ENCODE data around the gene MIS18A. TPM values are rescaled to one million over a fixed set of nuclear protein-coding genes. Genes with fewer than 3 reads are reported as not detected.

MIS18A gene
- total and polyA plus RNA-seq, 2 experiments from 2014 or later, result 15.1 to 17.8 TPM

GRCh38 chr21:32253215-32253641 lies 25.6 kb downstream of the MIS18A start:
- Histone ChIP-seq H3K4me3 (no peak overlapping the region), H3K36me3 (no peaks in the 10 kb centered on the region), H3K27me3 (no peaks in the 10 kb centered on the region), H3K9me3 (ENCODE audit: low read depth) (no peaks in the 10 kb centered on the region), H3K4me1 (ENCODE audit: low read depth) (peaks cover 5% of the 10 kb centered on the region), H3K27ac (no peak overlapping the region)
- no peak for TF ChIP-seq CTCF (IDR thresholded peaks at IDR 0.05; ENCODE audit: low read depth, low read length)
- peak; percentile 34 to 91 for DNase-seq (ENCODE audit: low read depth in 1 of 2, low spot score in 1 of 2)

- TF ChIP-seq CTCF (IDR thresholded peaks at IDR 0.05; ENCODE audit: low read depth, low read length), result no peak
- no peaks in the 10 kb centered on the region for H3K36me3 ChIP-seq
- no peak overlapping the region for H3K27ac ChIP-seq
- no peaks in the 10 kb centered on the region for H3K4me1 ChIP-seq (ENCODE audit: low read depth)
- no peaks in the 10 kb centered on the region for H3K9me3 ChIP-seq (ENCODE audit: low read depth)
- no peaks in the 10 kb centered on the region for H3K27me3 ChIP-seq
- H3K4me3 ChIP-seq, result no peak overlapping the region
- DNase-seq (ENCODE audit: low read depth in 1 of 2, low spot score in 1 of 2), result no peak
Measured at GRCh38 chr21:32252136-32252535, 26.7 kb downstream of the MIS18A start.

- Histone ChIP-seq H3K9me3 (ENCODE audit: low read depth) (no peaks in the 10 kb centered on the region), H3K4me3 (no peak overlapping the region), H3K36me3 (no peaks in the 10 kb centered on the region), H3K4me1 (ENCODE audit: low read depth) (peaks cover 6% of the 10 kb centered on the region), H3K27me3 (no peaks in the 10 kb centered on the region), H3K27ac (no peak overlapping the region)
- TF ChIP-seq CTCF (IDR thresholded peaks at IDR 0.05; ENCODE audit: low read depth, low read length), result no peak
- no peak for DNase-seq (ENCODE audit: low read depth in 1 of 2, low spot score in 1 of 2)
Measured at GRCh38 chr21:32249511-32250280, 29.2 kb downstream of the MIS18A start.

DNA sequence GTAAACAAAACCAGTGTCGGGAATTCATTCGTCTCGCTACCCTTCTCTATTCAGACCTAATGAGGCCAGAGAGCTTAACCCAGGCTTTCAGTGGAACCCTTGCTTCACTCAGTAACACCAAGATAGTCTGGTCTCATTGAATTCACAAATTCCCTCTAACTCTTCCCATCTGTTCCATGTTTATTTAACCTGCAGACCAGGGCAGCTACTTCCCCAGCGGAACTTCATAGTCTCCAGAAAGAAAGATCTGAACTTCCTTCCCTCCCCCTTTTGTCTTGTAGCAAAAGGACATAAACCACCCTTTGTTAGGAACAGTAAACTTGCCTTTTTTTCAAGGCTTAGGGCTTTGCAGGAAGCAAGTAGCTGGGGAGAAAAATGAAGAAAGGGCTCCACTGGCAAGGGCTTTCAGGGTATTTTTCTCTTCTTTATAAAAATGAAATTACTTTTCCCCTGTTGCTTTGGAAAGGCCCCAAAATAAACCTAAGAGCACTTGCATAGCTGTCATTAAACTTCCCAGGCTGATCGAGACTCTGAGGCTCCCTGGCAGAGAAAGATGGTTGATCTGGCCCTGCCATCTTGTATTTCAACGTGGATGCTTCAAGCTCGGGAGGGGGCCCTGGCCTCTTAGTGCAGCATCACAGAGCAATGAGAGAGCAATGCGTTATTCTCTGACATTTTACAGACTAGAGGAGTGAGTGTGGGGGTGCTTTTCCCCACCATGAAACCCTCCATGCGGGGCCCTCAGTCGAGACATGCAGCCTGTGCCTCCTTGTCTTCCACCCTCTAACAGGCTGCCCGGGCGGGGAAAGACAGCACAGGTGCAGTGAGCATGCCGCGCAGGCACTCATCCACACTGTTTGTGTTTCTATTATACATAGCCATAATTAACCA lies 30.0 kb downstream of the MIS18A start:
- Histone ChIP-seq H3K27ac (no peak overlapping the region), H3K9me3 (ENCODE audit: low read depth) (no peaks in the 10 kb centered on the region), H3K4me3 (no peak overlapping the region), H3K27me3 (no peaks in the 10 kb centered on the region), H3K4me1 (ENCODE audit: low read depth) (peaks cover 6% of the 10 kb centered on the region), H3K36me3 (no peaks in the 10 kb centered on the region)
- no peak for TF ChIP-seq CTCF (IDR thresholded peaks at IDR 0.05; ENCODE audit: low read depth, low read length)
- DNase-seq (ENCODE audit: low read depth in 1 of 2, low spot score in 1 of 2), result no peak

DNA sequence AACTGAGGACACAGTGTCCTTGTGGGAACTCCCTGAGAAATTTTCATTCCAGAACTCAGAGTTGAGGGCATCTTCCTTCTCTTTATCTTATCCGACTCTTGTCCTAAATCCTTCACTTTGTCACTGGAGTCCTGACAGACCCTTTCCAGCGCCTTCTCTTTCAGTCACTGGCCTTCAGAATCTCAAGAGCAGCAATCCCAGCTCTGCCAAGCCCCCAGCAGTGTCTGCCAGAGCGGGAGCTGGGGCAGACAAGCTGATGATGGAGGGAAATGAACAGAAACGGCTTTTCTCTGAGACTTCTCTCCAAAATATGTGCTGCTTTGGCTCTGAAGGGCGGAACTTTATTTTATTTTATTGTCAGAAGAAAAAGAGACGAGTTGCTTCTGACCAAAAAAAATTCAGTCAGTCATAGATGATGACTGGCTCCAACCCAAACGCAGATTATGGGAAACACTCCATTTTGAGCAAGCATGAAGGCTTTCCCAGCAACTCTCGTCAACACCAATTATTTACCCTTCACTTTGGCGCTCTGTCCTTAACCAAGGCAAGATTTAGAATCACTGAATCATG lies 32.2 kb downstream of the MIS18A start:
- no peaks in the 10 kb centered on the region for H3K9me3 ChIP-seq (ENCODE audit: low read depth)
- H3K36me3 ChIP-seq, result no peaks in the 10 kb centered on the region
- DNase-seq (ENCODE audit: low read depth in 1 of 2, low spot score in 1 of 2), result no peak
- H3K27ac ChIP-seq, result no peak overlapping the region
- no peak for TF ChIP-seq CTCF (IDR thresholded peaks at IDR 0.05; ENCODE audit: low read depth, low read length)
- peaks cover 6% of the 10 kb centered on the region for H3K4me1 ChIP-seq (ENCODE audit: low read depth)
- no peaks in the 10 kb centered on the region for H3K27me3 ChIP-seq
- H3K4me3 ChIP-seq, result no peak overlapping the region

Data from cardiac muscle cell (in vitro differentiated cells and primary cell).